Measurements from ENCODE around the gene ARHGAP11A.
"Not testable (repeated sequence)": the region's sequence is repeated elsewhere in the genome, so short reads cannot be mapped to it uniquely, and the experiment has no call there.

- not testable (repeated sequence) for TF ChIP-seq CTCF, POLR2A (IDR thresholded peaks at IDR 0.05)
Observed at GRCh38 chr15:32615051-32615870, at the start of gene ARHGAP11A.

Measured in thyroid gland (tissue), 4 donors.